SK-N-SH (cell line): ENCODE results near the gene HFE. TPM values are rescaled to one million over a fixed set of nuclear protein-coding genes. Genes with fewer than 3 reads are reported as not detected.

ENCODE experiments used
- CTCF ChIA-PET: fragments of 300-600, 350-600 bp; formaldehyde crosslinking; extraction: SDS; loops from one replicate; lab custom pipeline; 2021; lab: Yijun Ruan, JAX
- POLR2A ChIA-PET: fragments of 350-600 bp; sonication (Branson Sonifier 250); formaldehyde crosslinking; extraction: SDS; loops from one replicate; lab custom pipeline; 2020; ENCODE audit warnings: antibody characterized with exemption, inconsistent platforms; lab: Yijun Ruan, JAX
- DNase-seq: peaks from one replicate; pipeline ENCODE4 v3.0.0; 2012
- H2AFZ ChIP-seq: fragments of 200-600 bp; sonication (generic); 2 replicates; pipeline ENCODE4 v1.8.1; 2016; ENCODE audit warnings: antibody characterized with exemption, mild to moderate bottlenecking, low read depth
- H3F3A ChIP-seq: fragments of 200-600 bp; sonication (generic); replicated peaks from 2 replicates; pipeline ENCODE3; 2016; ENCODE audit warnings: antibody characterized with exemption, mild to moderate bottlenecking; ENCODE audit not compliant: insufficient read depth
- H3K27ac ChIP-seq, 2 experiments: fragments of 200-500 bp in 1 of 2; fragments of 200-600 bp in 1 of 2; sonication (Bioruptor generic) in 1 of 2; sonication (generic), shearing (Covaris generic) in 1 of 2; 2 replicates each; pipeline versions ENCODE4 v1.5.1 to v1.6.1; 2014 to 2016; ENCODE audit warnings: low read depth in 2 of 2, inconsistent platforms in 1 of 2, low read length in 1 of 2, mild to moderate bottlenecking in 1 of 2, mixed read lengths in 1 of 2
- H3K27me3 ChIP-seq: fragments of 200-600 bp; sonication (generic), shearing (Covaris generic); 2 replicates; pipeline ENCODE4 v1.6.1; 2016; ENCODE audit warnings: mixed run types; ENCODE audit not compliant: insufficient read depth
- H3K36me3 ChIP-seq, 2 experiments: fragments of 200-500 bp in 1 of 2; fragments of 200-600 bp in 1 of 2; sonication (Bioruptor generic) in 1 of 2; sonication (generic) in 1 of 2; replicated peaks in 1 of 2; 2 replicates each; pipeline versions ENCODE3 to v1.5.1; 2014 to 2016; ENCODE audit warnings: low read length in 1 of 2, mild to moderate bottlenecking in 1 of 2; ENCODE audit not compliant: insufficient read depth in 2 of 2, control insufficient read depth in 1 of 2
- H3K4me1 ChIP-seq, 2 experiments: fragments of 200-500 bp in 1 of 2; fragments of 200-600 bp in 1 of 2; sonication (Bioruptor generic) in 1 of 2; sonication (generic), shearing (Covaris generic) in 1 of 2; 2 replicates each; pipeline versions ENCODE4 v1.5.1 to v1.6.1; 2014 to 2016; ENCODE audit warnings: low read depth in 1 of 2, low read length in 1 of 2, mixed run types in 1 of 2; ENCODE audit not compliant: insufficient read depth in 2 of 2, control insufficient read depth in 1 of 2
- H3K4me2 ChIP-seq: fragments of 200-600 bp; sonication (generic), shearing (Covaris generic); 2 replicates; pipeline ENCODE4 v1.6.1; 2017; ENCODE audit warnings: mixed run types
- H3K4me3 ChIP-seq, 2 experiments: fragments of 200-500 bp in 1 of 2; fragments of 200-600 bp in 1 of 2; sonication (Bioruptor generic) in 1 of 2; sonication (generic), shearing (Covaris generic) in 1 of 2; 2 replicates each; pipeline versions ENCODE4 v1.5.1 to v1.8.1; 2014 to 2016; ENCODE audit warnings: low read depth in 2 of 2, inconsistent platforms in 1 of 2, low read length in 1 of 2, mild to moderate bottlenecking in 1 of 2, mixed read lengths in 1 of 2, moderate library complexity in 1 of 2
- H3K79me2 ChIP-seq: fragments of 200-600 bp; sonication (generic); 2 replicates; pipeline ENCODE4 v1.8.1; 2017; ENCODE audit warnings: mild to moderate bottlenecking; ENCODE audit not compliant: insufficient read depth
- H3K9ac ChIP-seq: fragments of 200-600 bp; sonication (generic); 2 replicates; pipeline ENCODE4 v1.6.1; 2017; ENCODE audit warnings: mixed run types
- H3K9me2 ChIP-seq: fragments of 200-600 bp; sonication (generic); 2 replicates; pipeline ENCODE4 v1.6.1; 2017; ENCODE audit warnings: mixed run types
- H3K9me3 ChIP-seq: fragments of 200-600 bp; sonication (generic); 2 replicates; pipeline ENCODE4 v1.6.1; 2017; ENCODE audit warnings: mixed run types, mild to moderate bottlenecking, moderate library complexity
- H4K20me1 ChIP-seq: fragments of 200-600 bp; sonication (generic); 2 replicates; pipeline ENCODE4 v1.6.1; 2017; ENCODE audit warnings: mild to moderate bottlenecking, mixed run types; ENCODE audit not compliant: insufficient read depth
- EZH2phosphoT487 ChIP-seq: fragments of 200-600 bp; sonication (generic); IDR thresholded peaks from 2 replicates; pipeline ENCODE4 v1.6.1; 2017; ENCODE audit warnings: low read depth, mixed run types, mild to moderate bottlenecking, antibody characterized with exemption, moderate library complexity, borderline replicate concordance
- WGBS: methylation state at CpG from one replicate; pipeline ENCODE4 v1.1.6; 2017; ENCODE audit warnings: low lambda C conversion rate; 5-methylcytosine and 5-hydroxymethylcytosine counted together
- polyA plus RNA-seq, 3 experiments: library from polyadenylated mRNA; depleted of rRNA; stranded (reverse); fragments of >200 nt; gene quantifications; 2 replicates each; pipeline ENCODE4 v1.2.3, GENCODE V29; 2012

Gene HFE
- polyA plus RNA-seq, 1 of the 3 experiments (the other 2 are of a cell fraction) = not detected

GRCh38 chr6:26142026-26142425 is 54.8 kb downstream of the HFE start:
- H3K4me3 ChIP-seq = no peak overlapping the region
- no peaks in the 10 kb centered on the region for H3K27me3 ChIP-seq
- peaks cover 0 to 13% of the 10 kb centered on the region in 2 experiments; a peak in 2 of 4 replicates for H3K4me1 ChIP-seq
- H3K36me3 ChIP-seq = peaks cover 7 to 35% of the 10 kb centered on the region in 2 experiments
- ChIA-PET POLR2A (interaction anchor here (0.8 to 2.5 kb wide), 5 partner anchors 11 to 18 kb away, joined by 3 to 22 read pairs (median 8); a partner anchor contains a TSS), CTCF (interaction anchor here (1.3 to 1.4 kb wide), 4 partner anchors 10 to 15 kb away, joined by 3 to 8 read pairs (median 4); a partner anchor contains a TSS)
- no peaks in the 10 kb centered on the region for H3K9me2 ChIP-seq
- 91% methylated on average over 2 of the region's 2 CpGs for WGBS
- H3K4me2 ChIP-seq = no peak overlapping the region
- H3F3A ChIP-seq = no peaks in the 10 kb centered on the region
- H3K79me2 ChIP-seq = no peaks in the 10 kb centered on the region
- TF ChIP-seq EZH2phosphoT487 = no peak
- DNase-seq = no peak
- H4K20me1 ChIP-seq = no peaks in the 10 kb centered on the region; the same call in 1 of the 2 replicates
- H3K9ac ChIP-seq = no peak overlapping the region
- H3K9me3 ChIP-seq = no peaks in the 10 kb centered on the region
- no peak overlapping the region for H2AFZ ChIP-seq
- H3K27ac ChIP-seq = no peak overlapping the region; a peak in 1 of 4 replicates

Other genes starting within 250 kb of the HFE start
- 0.08 TPM in 1 of 2 replicates, not detected in the other for gene SLC17A3, start 213.2 kb upstream of the HFE start, polyA plus RNA-seq (2012; rRNA removed)
- gene SLC17A2, start 156.7 kb upstream of the HFE start, polyA plus RNA-seq (2012; rRNA removed) = not detected in 2 replicates
- 0.62 and 0.88 TPM in 2 replicates for gene TRIM38, start 124.6 kb upstream of the HFE start, polyA plus RNA-seq (2012; rRNA removed)